NB4 (cell line): ENCODE measurements around the gene KLK3.

Source experiments
- CTCF ChIP-seq: IDR thresholded peaks from one replicate; pipeline ENCODE4 v1.5.1; 2012; ENCODE audit warnings: low read depth, low read length
- MAX ChIP-seq: IDR thresholded peaks from 2 replicates; pipeline ENCODE4 v1.6.1; 2011; ENCODE audit warnings: low read depth, low read length
- MYC ChIP-seq: IDR thresholded peaks from 2 replicates; pipeline ENCODE4 v1.6.1; 2011; ENCODE audit warnings: low read depth, low read length
- POLR2A ChIP-seq: IDR thresholded peaks from 2 replicates; pipeline ENCODE4 v1.6.1; 2011; ENCODE audit warnings: mild to moderate bottlenecking; ENCODE audit not compliant: insufficient read length; ENCODE audit errors: extremely low read depth

DNA sequence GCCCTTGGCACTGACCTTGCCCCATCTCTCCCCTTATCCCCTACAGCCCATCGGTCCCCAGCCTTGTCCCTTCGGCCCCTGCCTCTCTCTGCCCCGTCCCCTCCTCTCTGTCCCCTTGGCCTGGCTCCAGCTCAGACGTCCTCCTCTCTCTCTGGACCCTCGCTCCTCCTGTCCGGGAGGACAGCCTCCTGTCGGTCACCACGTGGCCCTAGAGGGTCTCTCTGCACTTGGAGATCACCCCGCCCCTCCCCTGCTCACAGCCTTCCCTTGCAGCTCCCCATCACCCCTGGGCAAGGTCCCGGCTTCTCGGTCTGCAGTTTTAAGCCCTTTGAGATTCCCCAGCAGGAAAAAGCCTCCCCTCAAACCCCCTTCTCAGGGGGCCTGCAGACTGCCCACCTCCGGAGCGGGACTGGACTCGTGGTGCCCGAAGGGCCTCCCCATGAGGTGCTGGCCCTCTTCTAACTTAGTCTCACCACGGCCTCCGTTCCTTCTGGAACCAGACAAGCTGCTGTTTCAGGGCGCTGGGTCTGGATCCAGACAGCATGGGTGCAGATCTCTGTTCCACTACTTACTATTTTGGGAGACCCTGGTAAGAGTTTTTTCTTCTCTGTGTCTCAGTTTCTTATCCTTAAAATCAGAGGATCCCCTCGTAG is 18.0 kb upstream of the KLK3 start:
- TF ChIP-seq CTCF (no peak), POLR2A (no peak), MAX (no peak), MYC (no peak)
